Muscle layer of duodenum (tissue), 2 donors: ENCODE results near the gene ZBP1.

Experiments used
- H3K27ac ChIP-seq: one replicate; pipeline ENCODE4 v1.7.0; 2013; ENCODE audit warnings: mild to moderate bottlenecking, low read length
- H3K27me3 ChIP-seq: one replicate; pipeline ENCODE4 v1.7.0; 2013; ENCODE audit warnings: low read depth, mild to moderate bottlenecking, control low read depth, low read length
- H3K36me3 ChIP-seq, 2 donors: one replicate each; pipeline ENCODE4 v1.7.0; 2013; ENCODE audit warnings: low read length in 2 of 2, control low read depth in 1 of 2, mild to moderate bottlenecking in 1 of 2; ENCODE audit not compliant: insufficient read depth in 2 of 2, control insufficient read depth in 1 of 2
- H3K4me1 ChIP-seq, 2 donors: one replicate each; pipeline ENCODE4 v1.7.0; 2013; ENCODE audit warnings: low read length in 2 of 2, mild to moderate bottlenecking in 2 of 2, control low read depth in 1 of 2, moderate library complexity in 1 of 2; ENCODE audit not compliant: insufficient read depth in 2 of 2, control insufficient read depth in 1 of 2
- H3K4me3 ChIP-seq, 2 donors: one replicate each; pipeline ENCODE4 v1.7.0; 2013; ENCODE audit warnings: low read length in 2 of 2, low read depth in 1 of 2, mild to moderate bottlenecking in 1 of 2
- H3K9me3 ChIP-seq, 2 donors: one replicate each; pipeline ENCODE4 v1.7.0; 2013; ENCODE audit warnings: low read length in 2 of 2, control low read depth in 1 of 2, mild to moderate bottlenecking in 1 of 2; ENCODE audit not compliant: control insufficient read depth in 1 of 2
- donor health status: healthy.

ZBP1 gene

DNA sequence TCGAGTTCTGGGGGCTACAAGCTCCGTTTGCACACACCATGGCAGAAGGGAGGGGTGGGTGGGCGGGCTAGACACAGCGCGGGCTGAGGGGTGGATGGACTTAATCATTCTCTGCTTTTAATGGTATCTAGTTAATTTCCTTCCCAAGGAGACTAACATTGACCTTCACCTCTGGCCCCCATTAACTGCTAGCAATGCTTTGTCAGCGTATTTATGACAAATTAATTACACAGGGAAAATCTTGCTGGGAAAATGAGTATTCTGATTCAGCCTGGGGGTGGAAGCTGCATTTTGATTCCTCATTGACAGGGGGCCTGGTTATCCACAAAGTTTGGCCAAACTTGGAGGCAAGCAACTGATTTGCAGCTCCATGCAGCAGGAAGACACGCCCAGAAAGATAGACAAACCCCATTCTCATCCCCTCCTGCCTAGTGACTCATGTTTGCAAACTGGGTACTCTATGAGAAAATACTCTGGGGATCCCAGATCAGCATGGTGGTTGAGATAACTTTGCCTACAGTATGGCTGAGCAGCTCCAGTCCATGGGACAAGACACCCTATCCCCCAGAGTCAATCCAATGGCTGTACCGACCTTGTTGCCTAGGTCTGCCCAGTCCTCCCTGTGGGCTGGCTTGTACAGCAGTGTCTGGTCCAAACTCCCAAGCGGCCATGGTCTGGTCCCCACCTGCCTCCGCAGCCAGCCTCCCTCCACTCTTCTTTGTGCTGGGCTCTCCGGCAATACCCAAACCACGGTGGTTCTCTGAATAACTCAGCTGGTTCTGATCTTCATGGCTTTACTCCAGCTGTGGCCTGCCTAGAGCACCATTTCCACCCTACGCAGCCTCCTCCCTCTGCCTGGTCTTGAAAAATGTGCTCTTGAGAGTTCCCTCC lies 19.7 kb downstream of the ZBP1 start:
- no peak overlapping the region for H3K4me3 ChIP-seq
- no peaks in the 10 kb centered on the region for H3K36me3 ChIP-seq

DNA sequence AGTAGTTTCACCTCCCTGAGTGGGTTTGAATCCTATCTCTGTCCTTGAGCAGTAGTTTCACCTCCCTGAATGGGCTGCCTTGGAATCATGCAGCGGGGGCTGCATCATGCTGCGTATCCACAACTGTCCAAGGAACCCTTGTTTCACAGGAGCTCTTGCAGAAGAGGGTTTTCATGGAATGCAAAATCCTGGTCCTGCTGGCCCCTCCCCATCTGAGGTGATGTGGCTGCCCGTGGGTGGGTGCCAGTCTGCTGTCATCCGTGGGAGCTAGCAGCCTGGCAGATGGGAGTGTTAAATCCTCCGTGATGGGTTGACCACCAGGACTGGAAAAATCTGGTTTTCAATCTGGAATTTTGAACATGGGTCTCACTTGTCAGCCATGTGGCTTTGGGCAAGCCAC lies 21.7 kb downstream of the ZBP1 start:
- Histone ChIP-seq H3K36me3 (no peaks in the 10 kb centered on the region), H3K4me1 (peaks cover 5 to 16% of the 10 kb centered on the region in 2 donors), H3K4me3 (no peak overlapping the region), H3K27me3 (no peaks in the 10 kb centered on the region), H3K9me3 (no peaks in the 10 kb centered on the region), H3K27ac (no peak overlapping the region)

More for the DNA sequence above, 19.7 kb downstream of the ZBP1 start:
- Histone ChIP-seq H3K9me3 (no peaks in the 10 kb centered on the region), H3K27me3 (no peaks in the 10 kb centered on the region), H3K27ac (no peak overlapping the region), H3K4me1 (peaks cover 0 to 6% of the 10 kb centered on the region in 2 donors)

DNA sequence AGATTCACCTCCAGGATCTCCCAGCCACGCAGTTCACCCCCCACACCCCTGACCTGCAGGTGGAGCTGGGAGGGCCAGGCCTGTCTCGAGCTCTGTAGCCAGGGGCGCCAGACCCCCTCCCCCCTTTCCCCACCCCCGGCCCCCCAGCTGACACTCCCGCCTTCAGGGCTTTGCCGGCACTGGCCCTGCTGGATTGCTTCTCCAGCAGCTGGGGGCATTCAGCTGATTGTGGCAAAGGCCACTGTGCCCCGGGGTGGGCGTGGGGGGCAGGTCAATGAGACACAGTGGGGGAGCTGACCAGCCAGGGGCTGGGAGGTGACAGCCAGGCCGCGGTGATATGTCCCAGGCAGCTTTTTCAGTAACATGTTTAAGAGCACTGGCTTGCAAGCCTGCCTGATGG lies 22.2 kb downstream of the ZBP1 start:
- H3K36me3 ChIP-seq = no peaks in the 10 kb centered on the region
- H3K27me3 ChIP-seq = no peaks in the 10 kb centered on the region
- peaks cover 5 to 18% of the 10 kb centered on the region in 2 donors for H3K4me1 ChIP-seq
- H3K27ac ChIP-seq = no peak overlapping the region
- no peaks in the 10 kb centered on the region for H3K9me3 ChIP-seq
- no peak overlapping the region for H3K4me3 ChIP-seq

DNA sequence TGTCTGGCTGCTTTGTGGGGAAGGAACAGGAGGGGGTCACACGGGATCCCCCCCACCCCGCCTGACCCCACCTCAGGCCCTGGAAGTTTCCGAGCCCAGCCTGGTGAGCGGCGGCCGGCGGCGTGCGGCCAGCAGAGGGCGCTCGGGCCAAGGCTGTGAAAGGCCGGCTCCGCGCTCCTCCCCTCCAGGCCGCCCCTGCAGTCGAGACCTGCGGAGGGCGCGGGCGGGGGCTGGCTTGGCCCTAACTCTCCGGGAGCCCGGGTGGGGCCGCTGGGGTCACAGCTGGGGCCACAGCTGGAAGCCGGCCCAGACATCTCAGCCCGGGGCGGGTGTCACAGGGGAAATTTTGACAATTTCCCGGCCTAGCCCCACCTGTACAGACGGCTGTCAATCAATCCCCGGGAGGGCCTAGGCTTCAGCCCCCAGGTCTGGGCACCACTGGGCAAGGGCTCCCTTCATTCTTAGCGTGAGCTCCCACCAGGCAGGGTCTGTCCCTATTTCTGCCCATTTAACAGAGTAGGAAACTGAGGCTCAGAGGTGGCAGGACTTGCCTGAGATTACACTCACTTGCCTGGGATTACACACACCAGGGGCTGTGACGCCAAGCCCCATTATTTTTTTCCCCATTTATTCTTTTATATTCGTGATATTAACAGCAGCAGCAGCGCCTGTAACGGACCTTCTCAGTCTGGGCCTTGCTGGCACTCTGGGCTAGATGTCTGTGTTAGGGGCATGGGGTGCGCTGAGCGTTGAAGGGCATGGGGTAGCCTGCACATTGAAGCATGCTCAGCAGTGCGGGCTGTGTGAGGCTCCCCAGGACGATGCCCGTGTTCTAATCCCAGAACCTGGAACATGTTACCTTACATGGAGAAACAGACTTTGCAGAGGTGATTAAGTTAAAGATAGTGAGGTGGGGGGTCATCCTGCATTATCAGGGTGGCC lies 23.0 kb downstream of the ZBP1 start:
- H3K27me3 ChIP-seq = no peaks in the 10 kb centered on the region
- H3K4me3 ChIP-seq = peak overlapping the region in 1 of 2 donors; percentile 13
- H3K4me1 ChIP-seq = peaks cover 5 to 18% of the 10 kb centered on the region in 2 donors
- no peaks in the 10 kb centered on the region for H3K9me3 ChIP-seq
- H3K36me3 ChIP-seq = no peaks in the 10 kb centered on the region
- H3K27ac ChIP-seq = no peak overlapping the region

DNA sequence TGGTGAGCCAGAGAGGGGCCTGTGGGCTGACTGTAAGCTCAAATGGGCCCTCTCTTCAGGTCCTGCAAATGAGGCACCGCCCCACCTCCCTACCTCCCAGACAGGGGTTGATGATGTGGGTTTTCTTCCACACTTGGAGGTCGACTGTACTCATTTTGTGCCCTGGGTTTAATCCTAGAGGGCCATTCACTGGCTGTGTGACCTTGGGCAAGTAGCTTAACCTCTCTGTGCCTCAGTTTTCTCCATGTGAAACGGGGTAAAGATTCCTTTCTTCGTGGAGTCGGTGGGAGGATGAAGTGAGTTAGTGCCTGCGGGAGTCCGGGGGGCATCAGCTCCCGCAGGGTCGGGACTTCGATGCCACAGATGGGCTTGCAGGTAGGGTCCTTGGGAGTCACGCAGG lies 23.9 kb downstream of the ZBP1 start:
- H3K27ac ChIP-seq = no peak overlapping the region
- no peaks in the 10 kb centered on the region for H3K36me3 ChIP-seq
- H3K4me3 ChIP-seq = no peak overlapping the region
- peaks cover 5 to 18% of the 10 kb centered on the region in 2 donors for H3K4me1 ChIP-seq
- H3K9me3 ChIP-seq = no peaks in the 10 kb centered on the region
- H3K27me3 ChIP-seq = no peaks in the 10 kb centered on the region

DNA sequence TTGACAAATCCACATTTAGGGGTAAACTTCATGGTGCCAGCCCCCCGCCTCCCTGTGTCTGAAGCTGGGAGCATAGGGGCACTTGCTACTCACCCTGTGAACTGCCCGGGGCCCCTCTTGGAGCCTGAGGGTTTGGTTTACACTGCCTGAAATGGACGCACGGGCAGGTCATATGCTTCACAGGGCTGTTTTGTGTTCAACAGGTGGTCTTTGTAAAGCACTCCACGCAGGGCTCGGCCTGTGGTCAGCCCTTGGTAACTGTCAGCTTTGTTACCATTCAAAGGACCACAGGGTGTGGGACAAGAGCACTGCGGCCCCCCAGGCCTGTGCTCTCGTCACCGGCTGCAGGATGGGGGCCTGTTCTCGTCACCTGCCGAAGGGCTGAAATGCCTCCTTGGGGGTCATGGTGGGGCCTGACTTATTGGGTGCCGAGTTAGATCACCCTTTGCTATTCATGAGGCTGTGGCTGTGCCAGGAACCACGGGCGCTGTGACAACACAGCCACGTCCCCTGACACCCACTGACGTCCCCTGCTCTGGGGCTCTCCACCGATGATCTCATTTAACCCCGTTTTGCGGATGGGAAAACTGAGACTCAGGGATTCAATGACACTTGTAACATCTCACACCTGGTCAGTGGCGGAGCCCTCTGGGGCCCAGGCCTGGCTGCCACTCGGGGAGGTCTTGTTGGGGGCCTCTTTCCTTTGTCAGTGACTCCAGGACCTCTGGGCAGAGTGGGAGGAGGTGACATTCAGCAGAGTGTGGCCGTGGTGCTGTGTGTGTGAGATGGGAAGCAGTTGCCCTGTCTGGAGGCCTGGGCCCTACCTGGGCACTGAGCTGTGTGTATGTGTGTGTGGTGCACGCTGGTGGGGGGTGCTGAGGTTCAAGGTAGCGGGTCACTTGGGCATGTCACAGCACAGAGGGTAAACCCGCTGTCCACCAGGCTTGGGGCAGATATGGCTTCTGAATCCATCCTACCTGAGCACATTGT lies 24.9 kb downstream of the ZBP1 start:
- no peaks in the 10 kb centered on the region for H3K9me3 ChIP-seq
- no peaks in the 10 kb centered on the region for H3K36me3 ChIP-seq
- no peak overlapping the region for H3K27ac ChIP-seq
- no peaks in the 10 kb centered on the region for H3K27me3 ChIP-seq
- H3K4me3 ChIP-seq = no peak overlapping the region
- H3K4me1 ChIP-seq = peaks cover 8 to 18% of the 10 kb centered on the region in 2 donors

DNA sequence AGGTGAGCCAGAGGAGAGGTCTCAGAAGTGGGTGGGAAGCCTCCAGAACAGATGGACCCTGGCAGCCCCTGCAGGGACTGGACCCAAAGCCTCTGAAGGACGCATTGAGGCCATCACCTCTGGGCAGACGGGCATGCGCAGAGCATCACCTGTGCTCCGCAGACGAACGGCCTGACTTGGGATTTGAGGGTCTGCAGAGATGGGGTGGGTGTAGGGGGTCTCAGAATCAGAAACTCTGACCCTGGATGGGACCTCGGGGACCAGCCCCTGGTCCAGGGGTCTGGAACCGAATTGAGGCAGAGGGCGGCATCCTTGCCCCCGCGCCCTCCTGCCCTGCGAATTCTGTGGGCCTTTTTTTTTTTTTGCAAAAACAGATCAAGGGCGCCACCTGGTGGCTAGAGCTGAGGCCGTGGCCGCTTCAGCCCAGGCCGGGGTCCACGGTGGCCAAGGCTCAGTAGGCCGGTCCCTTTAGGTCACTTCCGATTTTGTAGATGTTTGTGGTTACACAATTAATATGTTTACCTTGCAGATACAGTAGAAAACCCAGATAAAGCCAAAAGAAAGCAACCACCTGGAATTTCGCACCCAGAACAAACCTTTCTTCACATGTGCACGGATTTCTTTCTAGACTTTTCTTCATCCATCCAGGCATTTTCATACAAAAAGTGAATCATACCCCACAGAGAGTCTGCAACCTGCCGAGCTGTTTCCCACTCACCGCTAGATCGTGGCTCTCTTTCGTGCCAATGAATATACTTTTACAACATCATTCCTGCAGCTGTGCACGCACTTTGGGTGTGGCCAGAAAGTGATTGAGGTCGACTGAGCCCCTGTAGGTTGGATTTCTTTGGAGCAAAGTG lies 25.9 kb downstream of the ZBP1 start:
- Histone ChIP-seq H3K27ac (no peak overlapping the region), H3K36me3 (no peaks in the 10 kb centered on the region), H3K9me3 (no peaks in the 10 kb centered on the region), H3K4me1 (peaks cover 10 to 18% of the 10 kb centered on the region in 2 donors), H3K4me3 (no peak overlapping the region), H3K27me3 (no peaks in the 10 kb centered on the region)

DNA sequence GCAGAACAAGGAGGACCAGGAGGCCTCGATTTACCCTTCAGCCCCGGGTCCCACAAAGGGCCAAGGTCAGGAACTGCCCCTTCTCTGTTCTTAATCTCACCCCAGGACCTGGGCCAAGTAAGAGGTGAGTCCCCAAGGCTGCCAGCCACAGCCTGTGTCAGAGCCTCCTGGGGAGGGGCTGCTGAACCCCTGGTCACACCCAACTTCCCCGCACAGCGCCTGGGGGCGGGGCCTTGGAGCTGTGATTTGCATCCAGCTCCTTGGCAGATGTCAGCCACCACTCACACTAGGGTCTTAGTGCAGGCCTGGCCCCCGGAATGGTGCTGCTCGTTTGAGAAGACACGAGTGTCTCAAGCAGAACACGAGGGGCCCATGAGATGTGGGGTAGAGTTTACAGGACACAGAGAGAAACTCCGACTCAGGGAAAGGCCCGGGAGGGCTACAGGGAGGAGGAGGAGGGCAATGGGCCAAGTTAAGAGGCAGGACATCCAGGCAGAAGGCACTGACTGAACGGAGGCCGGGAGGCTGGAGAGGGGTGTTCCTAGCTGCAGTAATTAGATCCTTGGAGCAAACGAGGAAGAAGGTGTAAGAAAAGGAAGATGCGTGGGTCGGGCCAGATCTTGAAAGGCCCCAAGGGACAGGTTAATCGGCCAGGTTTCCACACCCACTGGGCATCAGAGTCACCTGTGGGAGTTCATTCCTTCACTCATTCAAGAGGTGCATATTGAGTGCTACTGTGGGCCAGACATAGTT lies 26.9 kb downstream of the ZBP1 start:
- Histone ChIP-seq H3K4me1 (peaks cover 10 to 18% of the 10 kb centered on the region in 2 donors), H3K27me3 (no peaks in the 10 kb centered on the region), H3K27ac (no peak overlapping the region), H3K36me3 (no peaks in the 10 kb centered on the region), H3K9me3 (no peaks in the 10 kb centered on the region), H3K4me3 (no peak overlapping the region)

DNA sequence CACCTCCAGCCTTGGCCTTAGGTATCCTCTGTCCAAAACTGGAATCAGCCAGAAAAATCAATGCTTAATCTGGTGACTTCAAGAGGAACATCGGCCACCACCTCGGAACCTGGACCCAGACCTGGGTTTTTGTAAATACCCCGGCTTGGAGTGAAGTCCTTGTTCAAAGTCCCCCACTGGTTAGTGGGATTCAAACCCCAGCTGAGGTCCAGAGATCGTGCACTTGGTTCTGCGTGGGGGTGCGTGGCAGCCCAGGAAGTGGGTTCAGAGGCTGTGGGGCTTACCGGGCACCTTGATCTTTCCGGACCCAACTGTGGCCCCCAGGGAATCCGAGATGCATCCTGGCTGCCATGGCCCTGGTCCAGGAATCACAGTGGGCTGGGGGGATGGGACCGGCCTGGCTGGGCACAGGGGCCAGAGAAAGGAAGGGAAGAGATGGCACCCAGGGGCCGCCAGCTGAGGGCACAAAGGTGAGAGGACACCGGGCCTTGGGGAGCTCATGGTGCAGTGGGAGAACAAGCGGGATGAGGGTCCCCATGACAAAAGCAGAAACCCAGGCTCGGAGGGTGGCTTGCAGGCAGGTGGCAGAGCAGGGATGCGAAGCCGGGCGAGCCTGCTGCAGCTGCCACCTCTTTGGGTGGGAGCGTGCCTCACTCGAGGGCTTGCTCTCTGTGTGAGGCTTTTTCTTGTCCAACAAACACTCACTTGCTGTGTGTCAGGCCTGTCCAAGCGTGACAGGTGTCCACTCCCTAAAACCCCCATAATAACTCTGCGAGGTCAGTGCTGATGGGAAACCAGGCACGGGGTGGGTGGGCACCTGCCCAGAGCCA lies 27.7 kb downstream of the ZBP1 start:
- Histone ChIP-seq H3K4me3 (no peak overlapping the region), H3K27ac (no peak overlapping the region), H3K4me1 (peaks cover 10 to 18% of the 10 kb centered on the region in 2 donors)

More for the DNA sequence above, 27.7 kb downstream of the ZBP1 start:
- Histone ChIP-seq H3K9me3 (peaks cover 4 to 5% of the 10 kb centered on the region in 2 donors), H3K36me3 (no peaks in the 10 kb centered on the region), H3K27me3 (no peaks in the 10 kb centered on the region)
